H9 (cell line): ENCODE measurements around the gene LCE3A. TPM values are rescaled to one million over a fixed set of nuclear protein-coding genes. Genes with fewer than 3 reads are reported as not detected.

Experiments used
- DNase-seq: peaks from one replicate; pipeline ENCODE4 v3.0.0-alpha.2; 2017
- H2AFZ ChIP-seq: one replicate; pipeline ENCODE4 v1.6.1; 2013; ENCODE audit warnings: mild to moderate bottlenecking, low read length, control low read depth, moderate library complexity
- H2AK5ac ChIP-seq: 2 replicates; pipeline ENCODE4 v1.6.1; 2013; ENCODE audit warnings: low read length, control low read depth, mixed read lengths; ENCODE audit not compliant: insufficient read length
- H2BK120ac ChIP-seq: one replicate; pipeline ENCODE4 v1.6.1; 2013; ENCODE audit warnings: low read depth, mild to moderate bottlenecking, low read length, control low read depth, inconsistent platforms; ENCODE audit not compliant: poor library complexity, severe bottlenecking
- H2BK12ac ChIP-seq: 2 replicates; pipeline ENCODE4 v1.6.1; 2013; ENCODE audit warnings: low read length, control low read depth, mixed read lengths, low read depth; ENCODE audit not compliant: insufficient read length
- H2BK15ac ChIP-seq: 2 replicates; pipeline ENCODE4 v1.6.1; 2013; ENCODE audit warnings: low read depth, low read length, control low read depth
- H2BK20ac ChIP-seq: one replicate; pipeline ENCODE4 v1.6.1; 2013; ENCODE audit warnings: low read depth, mild to moderate bottlenecking, low read length, control low read depth, inconsistent platforms; ENCODE audit not compliant: poor library complexity, severe bottlenecking
- H2BK5ac ChIP-seq: 2 replicates; pipeline ENCODE4 v1.6.1; 2013; ENCODE audit warnings: low read length, control low read depth, mixed read lengths; ENCODE audit not compliant: insufficient read length
- H3K14ac ChIP-seq: 2 replicates; pipeline ENCODE4 v1.6.1; 2013; ENCODE audit warnings: low read length, control low read depth; ENCODE audit not compliant: insufficient read depth
- H3K18ac ChIP-seq: 2 replicates; pipeline ENCODE4 v1.6.1; 2013; ENCODE audit warnings: low read depth, mild to moderate bottlenecking, mixed read lengths, low read length, control low read depth; ENCODE audit not compliant: insufficient read length
- H3K23ac ChIP-seq: 2 replicates; pipeline ENCODE4 v1.6.1; 2013; ENCODE audit warnings: low read length, control low read depth, mixed read lengths, low read depth; ENCODE audit not compliant: insufficient read length
- H3K23me2 ChIP-seq: 2 replicates; pipeline ENCODE4 v1.6.1; 2013; ENCODE audit warnings: low read depth, mild to moderate bottlenecking, mixed read lengths, low read length, control low read depth; ENCODE audit not compliant: insufficient read length, poor library complexity, severe bottlenecking
- H3K27ac ChIP-seq: 2 replicates; pipeline ENCODE4 v1.5.1; 2013; ENCODE audit warnings: low read length, control low read depth, mixed read lengths, low read depth; ENCODE audit not compliant: insufficient read length
- H3K27me3 ChIP-seq: 2 replicates; pipeline ENCODE4 v1.6.1; 2013; ENCODE audit warnings: low read length, control low read depth, inconsistent platforms; ENCODE audit not compliant: insufficient read depth
- H3K4ac ChIP-seq: 2 replicates; pipeline ENCODE4 v1.6.1; 2013; ENCODE audit warnings: low read depth, mild to moderate bottlenecking, control low read depth, inconsistent platforms, low read length, moderate library complexity
- H3K4me1 ChIP-seq: 2 replicates; pipeline ENCODE4 v1.6.1; 2013; ENCODE audit warnings: low read length, control low read depth, inconsistent platforms; ENCODE audit not compliant: insufficient read depth
- H3K4me2 ChIP-seq: 2 replicates; pipeline ENCODE4 v1.6.1; 2013; ENCODE audit warnings: low read length, control low read depth, mixed read lengths; ENCODE audit not compliant: insufficient read length, insufficient read depth
- H3K56ac ChIP-seq: 2 replicates; pipeline ENCODE4 v1.6.1; 2013; ENCODE audit warnings: low read depth, mild to moderate bottlenecking, mixed read lengths, low read length, control low read depth; ENCODE audit not compliant: insufficient read length
- H3K79me1 ChIP-seq: 2 replicates; pipeline ENCODE4 v1.6.1; 2013; ENCODE audit warnings: low read depth, mild to moderate bottlenecking, moderate library complexity, low read length, control low read depth, inconsistent platforms; ENCODE audit not compliant: insufficient read depth, poor library complexity, severe bottlenecking
- H3K79me2 ChIP-seq: 2 replicates; pipeline ENCODE4 v1.6.1; 2013; ENCODE audit warnings: low read length, control low read depth, inconsistent platforms; ENCODE audit not compliant: insufficient read depth
- H3K9ac ChIP-seq: 2 replicates; pipeline ENCODE4 v1.6.1; 2013; ENCODE audit warnings: low read length, control low read depth, mixed read lengths; ENCODE audit not compliant: insufficient read length; ENCODE audit errors: extremely low read depth
- H3K9me3 ChIP-seq: one replicate; pipeline ENCODE4 v1.6.1; 2013; ENCODE audit warnings: low read depth, low read length, inconsistent platforms; ENCODE audit not compliant: control insufficient read depth
- H3T11ph ChIP-seq: one replicate; pipeline ENCODE4 v1.6.1; 2013; ENCODE audit warnings: mild to moderate bottlenecking, low read length, control low read depth, inconsistent platforms
- H4K20me1 ChIP-seq: one replicate; pipeline ENCODE4 v1.6.1; 2013; ENCODE audit not compliant: control insufficient read depth, insufficient read length, insufficient read depth
- H4K5ac ChIP-seq: 2 replicates; pipeline ENCODE4 v1.6.1; 2013; ENCODE audit warnings: low read depth, mild to moderate bottlenecking, mixed read lengths, low read length, control low read depth; ENCODE audit not compliant: insufficient read length
- H4K8ac ChIP-seq: replicated peaks from 2 replicates; pipeline ENCODE4 v1.6.1; 2013; ENCODE audit warnings: low read length, control low read depth, mixed read lengths, low read depth; ENCODE audit not compliant: insufficient read length
- H4K91ac ChIP-seq: 2 replicates; pipeline ENCODE4 v1.6.1; 2013; ENCODE audit warnings: low read depth, mild to moderate bottlenecking, moderate library complexity, mixed read lengths, low read length, control low read depth; ENCODE audit not compliant: insufficient read length
- H3K27ac Mint-ChIP-seq, 3 experiments: 2 replicates in 2 of 3; 3 replicates in 1 of 3; pipeline ENCODE4 v1.8.0; 2020 to 2021; ENCODE audit warnings: mixed read lengths in 3 of 3, mild to moderate bottlenecking in 1 of 3, moderate library complexity in 1 of 3
- H3K27me3 Mint-ChIP-seq: 2 replicates; pipeline ENCODE4 v1.8.0; 2021; ENCODE audit warnings: low read depth, mild to moderate bottlenecking, moderate library complexity, mixed read lengths
- H3K36me3 Mint-ChIP-seq, 3 experiments: 2 replicates in 2 of 3; 3 replicates in 1 of 3; pipeline ENCODE4 v1.8.0; 2020 to 2021; ENCODE audit warnings: low read depth in 3 of 3, mixed read lengths in 3 of 3; ENCODE audit not compliant: insufficient read depth in 1 of 3
- H3K4me1 Mint-ChIP-seq, 2 experiments: 2 replicates each; pipeline ENCODE4 v1.8.0; 2020; ENCODE audit warnings: mixed read lengths in 2 of 2
- H3K4me3 Mint-ChIP-seq, 2 experiments: 2 replicates in 1 of 2; 3 replicates in 1 of 2; pipeline ENCODE4 v1.8.0; 2020 to 2021; ENCODE audit warnings: mild to moderate bottlenecking in 2 of 2, mixed read lengths in 2 of 2, moderate library complexity in 1 of 2
- H3K9me3 Mint-ChIP-seq, 2 experiments: 2 replicates in 1 of 2; 3 replicates in 1 of 2; pipeline ENCODE4 v1.8.0; 2020; ENCODE audit warnings: mild to moderate bottlenecking in 2 of 2, mixed read lengths in 2 of 2, moderate library complexity in 1 of 2
- CTCF ChIP-seq: fragments of 200-600 bp; sonication (generic); conservative IDR thresholded peaks from 3 replicates; pipeline ENCODE4 v1.8.0; 2021; ENCODE audit warnings: antibody characterized with exemption, mild to moderate bottlenecking
- WGBS: extraction: QIAGEN DNeasy Blood & Tissue Kit; methylation state at CpG from one replicate; pipeline ENCODE4 v1.1.7; 2013; ENCODE audit warnings: missing lambda C conversion rate, low lambda C conversion rate, mixed read lengths; ENCODE audit not compliant: insufficient read length; ENCODE audit errors: extremely low coverage; 5-methylcytosine and 5-hydroxymethylcytosine counted together
- total RNA-seq: library from RNA; stranded (reverse); gene quantifications from 2 replicates; pipeline ENCODE4 v1.2.1, GENCODE V29; 2021

LCE3A gene
- total RNA-seq, 1 experiment from 2014 or later: not detected

- peaks cover 89 to 94% of the 10 kb centered on the region in 2 experiments for H3K9me3 Mint-ChIP-seq
- Histone ChIP-seq H3K79me1 (no peaks in the 10 kb centered on the region), H2BK120ac (no peak overlapping the region)
Observed at GRCh38 chr1:152654110-152654509, 31.2 kb upstream of the LCE3A start.

More at GRCh38 chr1:152654110-152654509, 31.2 kb upstream of the LCE3A start:
- Histone ChIP-seq H2BK5ac (no peak overlapping the region), H3K9me3 (peaks cover 76% of the 10 kb centered on the region), H3K18ac (no peak overlapping the region), H3K56ac (no peak overlapping the region), H2BK12ac (no peak overlapping the region), H3K79me2 (no peaks in the 10 kb centered on the region), H3K27me3 (no peaks in the 10 kb centered on the region), H3K23ac (no peak overlapping the region), H3K14ac (no peak overlapping the region), H3K9ac (no peak overlapping the region), H4K5ac (no peak overlapping the region), H2AFZ (no peak overlapping the region), H3K4ac (no peak overlapping the region), H2BK20ac (no peak overlapping the region), H3K23me2 (no peaks in the 10 kb centered on the region), H3T11ph (no peak overlapping the region), H2AK5ac (no peak overlapping the region), H4K20me1 (no peaks in the 10 kb centered on the region), H2BK15ac (no peak overlapping the region), H3K27ac (no peak overlapping the region), H3K4me2 (no peak overlapping the region), H4K8ac (no peak overlapping the region), H4K91ac (no peak overlapping the region), H3K4me1 (no peaks in the 10 kb centered on the region)
- DNase-seq: peak; percentile 34
- Mint-ChIP-seq H3K36me3 (peaks cover 0 to 19% (median 9%) of the 10 kb centered on the region in 3 experiments; a peak in 5 of 7 replicates), H3K4me1 (no peaks in the 10 kb centered on the region), H3K4me3 (no peak overlapping the region), H3K27ac (no peak overlapping the region), H3K27me3 (no peaks in the 10 kb centered on the region; the same call in 1 of the 2 replicates)
- TF ChIP-seq CTCF: peak; percentile 59
- no CpG with 5 or more reads among the region's 10 CpGs for WGBS
